Medulla oblongata (tissue), 1 donor: ENCODE data around the gene NDUFS7.
A peak's percentile ranks its signal among the peaks of the same experiment; 100 is the strongest.
"Not testable (repeated sequence)": the region's sequence is repeated elsewhere in the genome, so short reads cannot be mapped to it uniquely, and the experiment has no call there.

Source experiments
- DNase-seq: peaks from one replicate; pipeline ENCODE4 v3.0.0-alpha.2; 2015; ENCODE audit errors: extremely low spot score

The NDUFS7 gene

GRCh38 chr19:1432507-1432887 is 48.8 kb downstream of the NDUFS7 start:
- no peak for DNase-seq

- no peak for DNase-seq
These were observed 49.7 kb downstream of the NDUFS7 start for GRCh38 chr19:1433119-1434039.

- no peak for DNase-seq
These were observed 50.3 kb downstream of the NDUFS7 start for GRCh38 chr19:1434040-1434366.

- no peak for DNase-seq
These were observed 50.9 kb downstream of the NDUFS7 start for GRCh38 chr19:1434577-1435060.

GRCh38 chr19:1435378-1435989 is 51.8 kb downstream of the NDUFS7 start:
- DNase-seq, result no peak

- DNase-seq, result no peak
These were observed 53.9 kb downstream of the NDUFS7 start for GRCh38 chr19:1437609-1438008.

GRCh38 chr19:1438035-1438932 is 54.6 kb downstream of the NDUFS7 start, which contains the start of gene RPS15:
TSS of gene RPS15 (plus strand) at chr19:1438396. CDS start at chr19:1438426, 30 bp downstream.
- DNase-seq, result peak; percentile 94

- DNase-seq, result no peak
These were observed 55.2 kb downstream of the NDUFS7 start for GRCh38 chr19:1438933-1439354.

- not testable (repeated sequence) for DNase-seq
These were observed 56.1 kb downstream of the NDUFS7 start for GRCh38 chr19:1439525-1440417.

GRCh38 chr19:1440418-1440801 is 56.7 kb downstream of the NDUFS7 start:
- no peak for DNase-seq

- DNase-seq, result no peak
These were observed 57.3 kb downstream of the NDUFS7 start for GRCh38 chr19:1441022-1441426.

- no peak for DNase-seq
These were observed 58.2 kb downstream of the NDUFS7 start for GRCh38 chr19:1441677-1442438.
